ENCODE data around the gene MX2. TPM values are rescaled to one million over a fixed set of nuclear protein-coding genes. Genes with fewer than 3 reads are reported as not detected.

The MX2 gene
- total and polyA plus RNA-seq, 2 of the 4 experiments (the other 2 are of a cell fraction) = 0.53 to 0.54 TPM

DNA sequence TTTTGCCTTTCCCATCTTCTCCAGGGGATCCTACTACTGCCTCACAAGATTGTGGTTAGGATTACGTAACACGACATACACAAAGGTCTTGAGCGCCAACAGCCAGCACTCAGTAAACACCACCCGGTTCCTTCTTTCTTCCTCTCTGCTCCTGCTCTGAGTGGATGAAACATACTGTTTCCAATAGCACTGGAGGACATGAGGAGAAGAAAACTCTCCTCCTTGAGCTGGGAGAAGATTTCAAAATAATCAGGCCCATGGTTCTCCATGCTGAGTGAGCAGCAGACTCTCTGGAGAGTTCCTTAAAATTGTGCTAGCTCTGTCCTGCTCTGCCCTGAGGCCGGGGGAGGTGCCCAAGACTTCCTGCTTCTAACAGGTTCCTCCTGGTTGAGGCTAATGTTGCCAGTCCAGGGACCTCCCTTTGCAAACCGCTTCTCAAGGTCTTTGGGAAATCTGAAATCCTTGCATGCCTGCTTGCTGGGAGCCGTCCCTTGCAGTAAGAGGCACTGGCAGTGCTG, 34.8 kb downstream of the MX2 start:
- in situ Hi-C loops (cut with MboI; ENCODE audit: low sequenced_read_pairs) = no loop called here
- ChIA-PET POLR2A (ENCODE audit: unreplicated experiment) (interaction anchor here (0.6 kb wide), 1 partner anchor 20 kb away, joined by 4 read pairs; no protein-coding TSS in a partner anchor), CTCF (no interaction called here)
- ATAC-seq (ENCODE audit: low read depth) = no peak; the same call in 1 of the 2 replicates
- no peaks in the 10 kb centered on the region for H3K36me3 ChIP-seq (ENCODE audit: control insufficient read depth, insufficient read depth, low read length)
- H3K4me2 ChIP-seq (ENCODE audit: low read depth, low read length) = no peak overlapping the region
- no peak overlapping the region for H2BK5ac ChIP-seq (ENCODE audit: low read depth, low read length, poor library complexity, severe bottlenecking)
- no peak overlapping the region for H3K4ac ChIP-seq (ENCODE audit: low read depth, low read length)
- no peak overlapping the region for H2AFZ ChIP-seq (replicated peaks; ENCODE audit: low read length, poor library complexity)
- H2AK5ac ChIP-seq (ENCODE audit: low read depth, low read length) = no peak overlapping the region
- H3K27ac ChIP-seq (ENCODE audit: insufficient read depth, low read length) = no peak overlapping the region
- 23% methylated on average over 2 of the region's 7 CpGs; no CpG with 5 or more reads in 1 of the 2 experiments for WGBS, 2 experiments (ENCODE audit: extremely low coverage in 2 of 2, insufficient read length in 1 of 2)
- H3K27me3 ChIP-seq (ENCODE audit: control insufficient read depth, insufficient read depth, low read length) = peaks cover 3% of the 10 kb centered on the region; the same call in 1 of the 2 replicates
- no peak overlapping the region for H2BK15ac ChIP-seq (ENCODE audit: low read depth, low read length)
- H4K8ac ChIP-seq (ENCODE audit: low read depth in 2 of 2, low read length in 2 of 2) = no peak overlapping the region
- no peaks in the 10 kb centered on the region for H3K79me1 ChIP-seq (ENCODE audit: low read depth in 1 of 2, low read length in 2 of 2)
- no peak overlapping the region for H3K56ac ChIP-seq (ENCODE audit: extremely low read depth, insufficient read depth, low read length)
- H2AK9ac ChIP-seq (replicated peaks; ENCODE audit: low read depth, low read length, poor library complexity) = no peak overlapping the region
- H4K20me1 ChIP-seq (ENCODE audit: insufficient read depth, low read length) = no peaks in the 10 kb centered on the region
- H2BK20ac ChIP-seq (ENCODE audit: low read depth, low read length) = no peak overlapping the region
- intact Hi-C loops (cut with micrococcal nuclease) = no loop called here
- H3K9me3 ChIP-seq (ENCODE audit: control insufficient read depth, insufficient read depth, low read length) = no peaks in the 10 kb centered on the region
- no peak overlapping the region for H3K23ac ChIP-seq (ENCODE audit: low read depth, low read length)
- H4K5ac ChIP-seq (ENCODE audit: low read depth, low read length) = no peak overlapping the region
- no peaks in the 10 kb centered on the region for H3K4me1 ChIP-seq (ENCODE audit: control insufficient read depth, insufficient read depth, low read length)
- DNase-seq = no peak
- no peak overlapping the region for H3K14ac ChIP-seq (replicated peaks; ENCODE audit: low read depth, low read length)
- no peak overlapping the region for H3K18ac ChIP-seq (ENCODE audit: low read depth, low read length)
- TF ChIP-seq MAZ (IDR thresholded peaks at IDR 0.05; ENCODE audit: borderline replicate concordance, low read depth, low read length) (no peak), RAD21 (IDR thresholded peaks at IDR 0.05; ENCODE audit: low read length) (no peak), CEBPB (IDR thresholded peaks at IDR 0.05; ENCODE audit: low read depth, low read length) (no peak; the same call in 1 of the 2 replicates), CHD1 (IDR thresholded peaks at IDR 0.05; ENCODE audit: low read depth, low read length) (no peak), FOS (IDR thresholded peaks at IDR 0.05; ENCODE audit: low read depth, low read length) (no peak), RCOR1 (IDR thresholded peaks at IDR 0.05; ENCODE audit: insufficient replicate concordance, low read length) (no peak), BHLHE40 (IDR thresholded peaks at IDR 0.05; ENCODE audit: low read depth, low read length) (no peak), MAFK (IDR thresholded peaks at IDR 0.05; ENCODE audit: low read depth, low read length) (no peak), RFX5 (IDR thresholded peaks at IDR 0.05; ENCODE audit: low read depth, low read length) (no peak), MXI1 (IDR thresholded peaks at IDR 0.05; ENCODE audit: borderline replicate concordance, low read depth, low read length) (no peak), SMC3 (IDR thresholded peaks at IDR 0.05; ENCODE audit: low read depth, low read length) (no peak), POLR2A (IDR thresholded peaks at IDR 0.05; ENCODE audit: low read depth, low read length) (no peak), NFE2L2 (IDR thresholded peaks at IDR 0.05; ENCODE audit: low read depth, low read length) (no peak)
- TF ChIP-seq, protein P1, sequence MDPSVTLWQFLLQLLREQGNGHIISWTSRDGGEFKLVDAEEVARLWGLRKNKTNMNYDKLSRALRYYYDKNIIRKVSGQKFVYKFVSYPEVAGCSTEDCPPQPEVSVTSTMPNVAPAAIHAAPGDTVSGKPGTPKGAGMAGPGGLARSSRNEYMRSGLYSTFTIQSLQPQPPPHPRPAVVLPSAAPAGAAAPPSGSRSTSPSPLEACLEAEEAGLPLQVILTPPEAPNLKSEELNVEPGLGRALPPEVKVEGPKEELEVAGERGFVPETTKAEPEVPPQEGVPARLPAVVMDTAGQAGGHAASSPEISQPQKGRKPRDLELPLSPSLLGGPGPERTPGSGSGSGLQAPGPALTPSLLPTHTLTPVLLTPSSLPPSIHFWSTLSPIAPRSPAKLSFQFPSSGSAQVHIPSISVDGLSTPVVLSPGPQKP (IDR thresholded peaks at IDR 0.05; ENCODE audit: borderline replicate concordance, low read depth, low read length) = no peak
- TF ChIP-seq, protein P2, sequence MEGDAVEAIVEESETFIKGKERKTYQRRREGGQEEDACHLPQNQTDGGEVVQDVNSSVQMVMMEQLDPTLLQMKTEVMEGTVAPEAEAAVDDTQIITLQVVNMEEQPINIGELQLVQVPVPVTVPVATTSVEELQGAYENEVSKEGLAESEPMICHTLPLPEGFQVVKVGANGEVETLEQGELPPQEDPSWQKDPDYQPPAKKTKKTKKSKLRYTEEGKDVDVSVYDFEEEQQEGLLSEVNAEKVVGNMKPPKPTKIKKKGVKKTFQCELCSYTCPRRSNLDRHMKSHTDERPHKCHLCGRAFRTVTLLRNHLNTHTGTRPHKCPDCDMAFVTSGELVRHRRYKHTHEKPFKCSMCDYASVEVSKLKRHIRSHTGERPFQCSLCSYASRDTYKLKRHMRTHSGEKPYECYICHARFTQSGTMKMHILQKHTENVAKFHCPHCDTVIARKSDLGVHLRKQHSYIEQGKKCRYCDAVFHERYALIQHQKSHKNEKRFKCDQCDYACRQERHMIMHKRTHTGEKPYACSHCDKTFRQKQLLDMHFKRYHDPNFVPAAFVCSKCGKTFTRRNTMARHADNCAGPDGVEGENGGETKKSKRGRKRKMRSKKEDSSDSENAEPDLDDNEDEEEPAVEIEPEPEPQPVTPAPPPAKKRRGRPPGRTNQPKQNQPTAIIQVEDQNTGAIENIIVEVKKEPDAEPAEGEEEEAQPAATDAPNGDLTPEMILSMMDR (conservative IDR thresholded peaks at IDR 0.05; ENCODE audit: low read depth, low read length) = no peak
- TF ChIP-seq, protein P3, sequence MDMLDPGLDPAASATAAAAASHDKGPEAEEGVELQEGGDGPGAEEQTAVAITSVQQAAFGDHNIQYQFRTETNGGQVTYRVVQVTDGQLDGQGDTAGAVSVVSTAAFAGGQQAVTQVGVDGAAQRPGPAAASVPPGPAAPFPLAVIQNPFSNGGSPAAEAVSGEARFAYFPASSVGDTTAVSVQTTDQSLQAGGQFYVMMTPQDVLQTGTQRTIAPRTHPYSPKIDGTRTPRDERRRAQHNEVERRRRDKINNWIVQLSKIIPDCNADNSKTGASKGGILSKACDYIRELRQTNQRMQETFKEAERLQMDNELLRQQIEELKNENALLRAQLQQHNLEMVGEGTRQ (IDR thresholded peaks at IDR 0.05; ENCODE audit: low read depth, low read length) = no peak
- H2BK120ac ChIP-seq (ENCODE audit: low read depth, low read length) = no peak overlapping the region
- no TSS peak for BruUV-seq (replicated peaks)
- H3K4me3 ChIP-seq (ENCODE audit: insufficient read depth, low read depth, low read length) = no peak overlapping the region
- no peak overlapping the region for H4K91ac ChIP-seq (ENCODE audit: insufficient read depth, low read depth, low read length)
- no peaks in the 10 kb centered on the region for H3K9me1 ChIP-seq (ENCODE audit: insufficient read depth, low read length)
- dilution Hi-C loops (cut with HindIII; ENCODE audit: low sequenced_read_pairs, unreplicated experiment) = no loop called here
- H3K9ac ChIP-seq (ENCODE audit: low read depth, low read length) = no peak overlapping the region
